PC-9 (cell line): Measurements from ENCODE around the gene SIK2. TPM values are rescaled to one million over a fixed set of nuclear protein-coding genes. Genes with fewer than 3 reads are reported as not detected.

ENCODE experiments used
- BruUV-seq: library from RNA; stranded (reverse); fragments of 400-500 nt; replicated peaks from 2 replicates; lab custom pipeline; 2021; lab: Mats Ljungman, UMichigan
- CTCF ChIA-PET: fragments of 300-600 bp; sonication (Branson Sonifier 250); formaldehyde crosslinking; loops from one replicate; lab custom pipeline; 2022; ENCODE audit warnings: antibody characterized with exemption; lab: Charles Lee
- POLR2A ChIA-PET: fragments of 300-600 bp; sonication (Branson Sonifier 250); formaldehyde crosslinking; loops from one replicate; lab custom pipeline; 2022; ENCODE audit warnings: antibody characterized with exemption; ENCODE audit not compliant: unreplicated experiment; lab: Charles Lee
- DNase-seq, 2 experiments: peaks; one replicate each; pipeline versions ENCODE4 v3.0.0 to v3.0.0-alpha.2; 2015 to 2022; ENCODE audit warnings: mixed read lengths in 1 of 2
- H2AFZ ChIP-seq: fragments of 200-600 bp; sonication (generic); 2 replicates; pipeline ENCODE4 v1.8.1; 2017; ENCODE audit warnings: antibody characterized with exemption
- H3F3A ChIP-seq: fragments of 200-600 bp; sonication (generic); 2 replicates; pipeline ENCODE4 v1.8.1; 2017; ENCODE audit warnings: antibody characterized with exemption, mild to moderate bottlenecking, low read depth; ENCODE audit not compliant: insufficient read depth
- H3K27ac ChIP-seq: fragments of 200-600 bp; sonication (generic); 2 replicates; pipeline ENCODE4 v1.6.1; 2016; ENCODE audit warnings: mixed run types
- H3K27me3 ChIP-seq: fragments of 200-600 bp; sonication (generic); 2 replicates; pipeline ENCODE4 v1.6.1; 2016; ENCODE audit warnings: low read depth, mixed run types; ENCODE audit not compliant: insufficient read depth
- H3K36me3 ChIP-seq: fragments of 200-600 bp; sonication (generic); 2 replicates; pipeline ENCODE4 v1.6.1; 2016; ENCODE audit warnings: low read depth, mixed run types
- H3K4me1 ChIP-seq: fragments of 200-600 bp; sonication (generic); replicated peaks from 2 replicates; pipeline ENCODE4 v1.6.1; 2016; ENCODE audit warnings: mixed run types; ENCODE audit not compliant: insufficient read depth
- H3K4me2 ChIP-seq: fragments of 200-600 bp; sonication (generic); 2 replicates; pipeline ENCODE4 v1.6.1; 2017; ENCODE audit warnings: mixed run types
- H3K4me3 ChIP-seq: fragments of 200-600 bp; sonication (generic); 2 replicates; pipeline ENCODE4 v1.6.1; 2016; ENCODE audit warnings: mixed run types
- H3K79me2 ChIP-seq: fragments of 200-600 bp; sonication (generic); 2 replicates; pipeline ENCODE4 v1.6.1; 2017; ENCODE audit warnings: low read depth, mixed run types
- H3K9me2 ChIP-seq: fragments of 200-600 bp; sonication (generic); 2 replicates; pipeline ENCODE4 v1.8.1; 2017; ENCODE audit warnings: mild to moderate bottlenecking; ENCODE audit not compliant: insufficient read depth
- H3K9me3 ChIP-seq: fragments of 200-600 bp; sonication (generic); 2 replicates; pipeline ENCODE4 v1.8.1; 2016; ENCODE audit warnings: low read depth; ENCODE audit not compliant: insufficient read depth
- H4K20me1 ChIP-seq: fragments of 200-600 bp; sonication (generic); 2 replicates; pipeline ENCODE4 v1.8.1; 2017; ENCODE audit not compliant: insufficient read depth
- EZH2 ChIP-seq: fragments of 200-600 bp; sonication (generic); IDR thresholded peaks from 2 replicates; pipeline ENCODE4 v1.8.0; 2017; ENCODE audit warnings: antibody characterized with exemption, low read depth
- intact Hi-C: fragments of 100-400 bp; cut with micrococcal nuclease; formaldehyde crosslinking; loops from one replicate; pipeline ENCODE4 v1.10.0; 2022; ENCODE audit not compliant: unreplicated experiment
- total RNA-seq: library from RNA; stranded (reverse); gene quantifications from 2 replicates; pipeline ENCODE4 v1.2.3, GENCODE V29; 2021
- TF ChIP-seq, protein P1 (sequence below): fragments of 200-600 bp; sonication (generic); conservative IDR thresholded peaks from 2 replicates; pipeline ENCODE4 v1.6.1; 2017; ENCODE audit warnings: mixed run types, antibody characterized with exemption, mild to moderate bottlenecking, moderate library complexity

The SIK2 gene
- total RNA-seq, 1 experiment from 2014 or later, result 16.2 TPM

- H3K36me3 ChIP-seq, result peaks cover 37% of the 10 kb centered on the region
- no peak overlapping the region for H3K4me3 ChIP-seq
- H2AFZ ChIP-seq, result no peak overlapping the region
- ChIA-PET CTCF (no interaction called here), POLR2A (no interaction called here)
- peaks cover 7% of the 10 kb centered on the region; the same call in 1 of the 2 replicates for H3K79me2 ChIP-seq
- H3F3A ChIP-seq, result peaks cover 38% of the 10 kb centered on the region
- no peaks in the 10 kb centered on the region for H3K9me3 ChIP-seq
- no peaks in the 10 kb centered on the region for H4K20me1 ChIP-seq
- no peak overlapping the region for H3K4me2 ChIP-seq
- intact Hi-C loops, result no loop called here
- H3K27ac ChIP-seq, result no peak overlapping the region
- H3K27me3 ChIP-seq, result no peaks in the 10 kb centered on the region
- H3K9me2 ChIP-seq, result no peaks in the 10 kb centered on the region
- H3K4me1 ChIP-seq, result peaks cover 35% of the 10 kb centered on the region
- no peak for TF ChIP-seq EZH2
- TF ChIP-seq, protein P1, sequence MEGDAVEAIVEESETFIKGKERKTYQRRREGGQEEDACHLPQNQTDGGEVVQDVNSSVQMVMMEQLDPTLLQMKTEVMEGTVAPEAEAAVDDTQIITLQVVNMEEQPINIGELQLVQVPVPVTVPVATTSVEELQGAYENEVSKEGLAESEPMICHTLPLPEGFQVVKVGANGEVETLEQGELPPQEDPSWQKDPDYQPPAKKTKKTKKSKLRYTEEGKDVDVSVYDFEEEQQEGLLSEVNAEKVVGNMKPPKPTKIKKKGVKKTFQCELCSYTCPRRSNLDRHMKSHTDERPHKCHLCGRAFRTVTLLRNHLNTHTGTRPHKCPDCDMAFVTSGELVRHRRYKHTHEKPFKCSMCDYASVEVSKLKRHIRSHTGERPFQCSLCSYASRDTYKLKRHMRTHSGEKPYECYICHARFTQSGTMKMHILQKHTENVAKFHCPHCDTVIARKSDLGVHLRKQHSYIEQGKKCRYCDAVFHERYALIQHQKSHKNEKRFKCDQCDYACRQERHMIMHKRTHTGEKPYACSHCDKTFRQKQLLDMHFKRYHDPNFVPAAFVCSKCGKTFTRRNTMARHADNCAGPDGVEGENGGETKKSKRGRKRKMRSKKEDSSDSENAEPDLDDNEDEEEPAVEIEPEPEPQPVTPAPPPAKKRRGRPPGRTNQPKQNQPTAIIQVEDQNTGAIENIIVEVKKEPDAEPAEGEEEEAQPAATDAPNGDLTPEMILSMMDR, result no peak
- no TSS peak for BruUV-seq
- DNase-seq, result no peak
Measured at GRCh38 chr11:111741751-111742150, 139.5 kb downstream of the SIK2 start.

DNA sequence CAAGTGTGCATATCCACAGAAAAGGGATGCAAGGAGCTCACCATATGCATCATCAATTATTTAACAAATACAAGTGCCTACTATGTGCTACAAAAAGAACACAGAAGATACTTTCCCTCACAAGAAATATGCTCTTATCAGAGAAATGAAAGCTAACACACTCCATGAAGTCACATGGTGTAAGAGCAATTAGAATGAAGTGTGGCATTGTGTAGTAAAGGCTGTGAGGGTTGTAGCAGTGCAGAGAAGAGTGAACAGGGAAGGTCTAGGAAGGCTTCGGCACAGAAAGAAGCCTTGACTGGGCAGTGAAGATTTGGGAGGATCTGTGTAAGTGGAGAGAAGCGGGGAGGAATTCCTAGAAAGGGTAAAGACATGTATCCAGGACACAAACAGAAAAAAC is 141.5 kb downstream of the SIK2 start:
- peaks cover 10% of the 10 kb centered on the region; the same call in 1 of the 2 replicates for H3K79me2 ChIP-seq
- H3K9me3 ChIP-seq, result no peaks in the 10 kb centered on the region
- intact Hi-C loops, result no loop called here
- no peak overlapping the region for H3K4me2 ChIP-seq
- H3F3A ChIP-seq, result peaks cover 51% of the 10 kb centered on the region
- BruUV-seq, result no TSS peak
- H3K9me2 ChIP-seq, result no peaks in the 10 kb centered on the region
- H3K27ac ChIP-seq, result no peak overlapping the region
- peaks cover 56% of the 10 kb centered on the region for H3K36me3 ChIP-seq
- TF ChIP-seq, protein P1, result no peak
- no peak for TF ChIP-seq EZH2
- no peaks in the 10 kb centered on the region for H3K27me3 ChIP-seq
- POLR2A ChIA-PET, result no interaction called here
- H3K4me3 ChIP-seq, result no peak overlapping the region
- CTCF ChIA-PET, result no interaction called here
- peaks cover 47% of the 10 kb centered on the region for H3K4me1 ChIP-seq
- no peaks in the 10 kb centered on the region for H4K20me1 ChIP-seq
- no peak overlapping the region for H2AFZ ChIP-seq
- DNase-seq, result no peak

DNA sequence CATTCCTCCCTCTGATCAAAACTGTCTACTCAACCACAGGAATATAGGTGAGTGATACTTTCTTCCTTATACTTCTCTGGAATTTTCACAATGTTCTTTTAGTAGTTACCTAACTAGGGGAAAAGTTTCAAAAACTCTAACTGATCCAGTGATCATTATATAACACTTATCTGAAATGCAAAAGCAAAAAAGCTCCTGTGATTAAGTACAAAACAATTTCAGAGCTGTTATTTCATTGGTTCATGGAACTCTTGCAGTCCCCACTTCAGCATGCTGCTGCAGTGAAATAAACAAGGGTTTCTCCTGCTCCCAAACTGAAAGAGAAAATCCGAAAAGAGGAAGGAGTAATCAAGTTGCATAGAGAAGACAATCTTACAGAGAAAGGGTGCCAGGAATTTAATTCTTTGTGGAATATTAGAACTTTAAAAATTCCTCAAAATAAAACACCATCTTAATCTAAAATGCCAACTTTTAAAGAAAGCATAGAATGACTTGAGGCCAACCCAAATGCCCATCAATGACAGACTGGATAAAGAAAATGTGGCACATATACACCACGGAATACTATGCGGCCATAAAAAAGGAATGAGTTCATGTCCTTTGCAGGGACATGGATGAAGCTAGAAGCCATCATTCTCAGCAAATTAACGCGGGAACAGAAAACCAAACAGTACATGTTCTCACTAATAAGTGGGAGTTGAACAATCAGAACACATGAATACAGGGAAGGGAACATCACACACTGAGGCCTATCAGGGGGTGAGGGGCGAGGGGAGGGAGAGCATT is 143.7 kb downstream of the SIK2 start:
- H3K27ac ChIP-seq, result peak overlapping the region; percentile 86
- ChIA-PET POLR2A (interaction anchor here (0.6 to 0.7 kb wide), 4 partner anchors 14 to 148 kb away, joined by 3 to 7 read pairs (median 5); no protein-coding TSS in a partner anchor), CTCF (interaction anchor here (0.6 to 0.7 kb wide), 2 partner anchors 32 to 36 kb away, joined by 3 read pairs; no protein-coding TSS in a partner anchor)
- H3F3A ChIP-seq, result peaks cover 45% of the 10 kb centered on the region
- TF ChIP-seq EZH2, result no peak
- TF ChIP-seq, protein P1, result no peak
- peaks cover 61% of the 10 kb centered on the region for H3K36me3 ChIP-seq
- no TSS peak for BruUV-seq
- peak overlapping the region; percentile 53 for H3K4me2 ChIP-seq
- H3K4me1 ChIP-seq, result peaks cover 51% of the 10 kb centered on the region
- peak in 1 of 2 experiments; percentile 93 for DNase-seq
- peaks cover 10% of the 10 kb centered on the region; the same call in 1 of the 2 replicates for H3K79me2 ChIP-seq
- no peaks in the 10 kb centered on the region for H3K9me3 ChIP-seq
- no peaks in the 10 kb centered on the region for H3K9me2 ChIP-seq
- H2AFZ ChIP-seq, result no peak overlapping the region
- intact Hi-C loops, result no loop called here
- no peaks in the 10 kb centered on the region for H3K27me3 ChIP-seq
- H4K20me1 ChIP-seq, result no peaks in the 10 kb centered on the region
- H3K4me3 ChIP-seq, result peak overlapping the region; percentile 5; the same call in 1 of the 2 replicates
